Stomach smooth muscle (tissue), 2 donors: ENCODE data around the gene TNIP3.
"Not testable (repeated sequence)": the region's sequence is repeated elsewhere in the genome, so short reads cannot be mapped to it uniquely, and the experiment has no call there.

Source experiments
- H3K27ac ChIP-seq: one replicate; pipeline ENCODE4 v1.7.0; 2013; ENCODE audit warnings: mild to moderate bottlenecking, low read length, inconsistent platforms
- H3K27me3 ChIP-seq, 2 donors: one replicate each; pipeline ENCODE4 v1.7.0; 2013; ENCODE audit warnings: low read length in 2 of 2; ENCODE audit not compliant: insufficient read depth in 2 of 2, control insufficient read depth in 1 of 2
- H3K36me3 ChIP-seq, 2 donors: one replicate each; pipeline ENCODE4 v1.7.0; 2013; ENCODE audit warnings: low read length in 2 of 2; ENCODE audit not compliant: control insufficient read depth in 2 of 2, insufficient read depth in 2 of 2
- H3K4me1 ChIP-seq: one replicate; pipeline ENCODE4 v1.7.0; 2013; ENCODE audit warnings: low read length; ENCODE audit not compliant: control insufficient read depth, insufficient read depth
- H3K4me3 ChIP-seq, 2 donors: one replicate each; pipeline ENCODE4 v1.7.0; 2013; ENCODE audit warnings: low read length in 2 of 2
- H3K9ac ChIP-seq, 2 donors: one replicate each; pipeline ENCODE4 v1.7.0; 2013; ENCODE audit warnings: low read length in 2 of 2, mild to moderate bottlenecking in 1 of 2
- H3K9me3 ChIP-seq, 2 donors: one replicate each; pipeline ENCODE4 v1.7.0; 2013; ENCODE audit warnings: low read length in 2 of 2; ENCODE audit not compliant: control insufficient read depth in 2 of 2
- donor health status: healthy.
- donor health status: Pancreatic carcinoma.

Gene TNIP3

DNA sequence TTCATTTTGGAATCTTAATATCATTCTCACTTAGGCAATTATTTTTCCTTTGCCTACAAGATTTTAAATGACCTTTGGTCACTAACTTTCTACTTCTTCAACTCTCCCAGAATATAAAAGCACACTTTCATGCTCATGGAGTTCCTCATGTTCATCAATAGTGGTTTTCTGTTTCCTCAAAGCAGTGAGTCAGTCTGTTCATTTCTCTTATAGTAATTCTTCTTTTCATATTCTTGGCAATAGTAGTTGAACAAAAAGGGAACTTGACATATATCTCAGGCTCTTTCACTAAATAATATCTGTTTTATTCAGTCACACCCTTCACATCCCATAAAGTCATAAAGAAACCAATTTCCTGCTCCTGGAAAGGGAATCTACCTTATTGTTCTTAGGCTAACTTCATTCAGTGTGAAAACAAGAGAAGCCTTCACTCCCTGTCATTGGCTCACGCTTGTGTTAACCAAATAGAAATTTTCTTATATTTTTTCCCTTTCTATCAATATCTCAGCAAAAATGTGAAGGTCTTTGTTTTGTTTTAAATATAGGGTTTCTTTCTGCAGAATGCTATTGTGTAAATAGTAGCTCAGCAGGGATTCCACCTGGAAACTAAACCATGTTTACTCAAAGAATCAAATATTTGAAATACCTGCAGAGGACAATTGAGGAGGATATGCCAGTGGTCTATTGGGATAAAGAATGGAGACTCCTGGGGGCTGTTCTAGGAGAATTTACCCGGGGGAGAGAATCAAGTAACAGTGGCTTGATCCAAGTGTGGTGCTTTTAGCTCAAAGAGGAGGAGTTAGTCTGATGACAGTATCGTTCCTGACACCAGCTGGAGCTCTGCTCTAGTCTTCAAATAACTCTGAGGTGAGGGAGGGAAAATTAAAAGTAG, 13.4 kb upstream of the TNIP3 start:
- H3K4me3 ChIP-seq: no peak overlapping the region
- H3K9me3 ChIP-seq: no peaks in the 10 kb centered on the region
- H3K4me1 ChIP-seq: no peaks in the 10 kb centered on the region
- no peak overlapping the region for H3K27ac ChIP-seq
- H3K9ac ChIP-seq: no peak overlapping the region
- H3K36me3 ChIP-seq: no peaks in the 10 kb centered on the region
- H3K27me3 ChIP-seq: no peaks in the 10 kb centered on the region

DNA sequence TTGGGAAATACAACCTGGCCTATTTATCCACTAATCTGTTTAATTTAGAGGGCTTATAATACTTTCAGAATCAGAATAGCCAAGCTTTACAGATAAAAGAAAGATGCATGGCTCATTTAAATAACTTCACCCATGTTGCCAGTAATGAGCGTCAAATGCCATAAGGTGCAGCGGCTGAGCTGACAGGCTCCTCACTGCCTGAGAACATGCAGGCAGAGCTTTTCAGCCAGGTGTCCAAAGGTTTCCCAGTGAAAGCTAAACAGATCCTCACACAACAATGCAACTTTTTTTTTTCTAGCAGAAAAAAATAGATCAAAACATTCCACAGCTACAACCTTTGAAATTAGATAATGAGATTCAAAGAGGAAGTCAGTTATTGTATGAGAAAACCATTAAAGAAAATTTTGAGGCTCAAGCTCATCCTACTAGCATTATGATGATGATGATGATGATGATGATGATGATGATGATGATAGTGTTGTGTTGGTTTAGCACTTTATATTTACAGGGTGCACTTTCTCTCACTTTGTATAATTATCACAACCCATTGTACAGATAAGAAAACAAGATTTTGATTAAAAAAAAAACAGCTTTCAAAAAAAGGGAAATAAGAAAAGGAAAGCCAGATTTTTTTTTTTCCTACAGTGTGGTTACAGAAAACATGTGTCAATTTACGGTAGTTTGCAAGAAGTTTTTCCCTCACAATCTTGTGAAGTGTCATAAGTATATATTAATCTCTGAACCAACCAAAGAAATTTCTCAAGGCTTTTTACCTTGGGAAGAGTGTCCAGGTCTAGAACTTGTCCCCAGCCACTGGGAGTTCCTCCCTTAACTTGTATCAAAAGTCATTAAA, 12.2 kb upstream of the TNIP3 start:
- Histone ChIP-seq H3K27me3 (no peaks in the 10 kb centered on the region), H3K27ac (no peak overlapping the region)

DNA sequence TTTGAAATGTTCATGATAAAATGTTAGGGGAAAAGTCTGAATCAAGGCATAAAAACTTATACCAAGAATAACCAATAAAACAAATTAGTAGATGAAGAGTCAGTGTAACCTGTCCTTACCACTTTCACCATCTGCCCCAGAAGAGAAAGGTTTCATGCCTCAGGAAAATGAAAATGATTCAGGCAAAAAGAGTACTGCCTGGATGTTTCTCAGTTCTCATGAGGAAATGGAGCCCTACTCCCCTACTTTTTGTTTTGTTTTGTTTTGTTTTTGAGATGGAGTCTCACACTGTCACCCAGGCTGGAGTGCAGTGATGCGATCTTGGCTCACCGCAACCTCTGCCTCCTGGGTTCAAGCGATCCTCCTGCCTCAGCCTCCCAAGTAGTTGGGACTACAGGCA, 7.4 kb upstream of the TNIP3 start:
- not testable (repeated sequence) for H3K4me1 ChIP-seq, H3K36me3 ChIP-seq, H3K9ac ChIP-seq, H3K4me3 ChIP-seq, H3K27me3 ChIP-seq, H3K9me3 ChIP-seq, H3K27ac ChIP-seq

More for the DNA sequence above, 12.2 kb upstream of the TNIP3 start:
- H3K9ac ChIP-seq: no peak overlapping the region
- no peak overlapping the region for H3K4me3 ChIP-seq
- no peaks in the 10 kb centered on the region for H3K9me3 ChIP-seq
- no peaks in the 10 kb centered on the region for H3K4me1 ChIP-seq
- H3K36me3 ChIP-seq: no peaks in the 10 kb centered on the region

DNA sequence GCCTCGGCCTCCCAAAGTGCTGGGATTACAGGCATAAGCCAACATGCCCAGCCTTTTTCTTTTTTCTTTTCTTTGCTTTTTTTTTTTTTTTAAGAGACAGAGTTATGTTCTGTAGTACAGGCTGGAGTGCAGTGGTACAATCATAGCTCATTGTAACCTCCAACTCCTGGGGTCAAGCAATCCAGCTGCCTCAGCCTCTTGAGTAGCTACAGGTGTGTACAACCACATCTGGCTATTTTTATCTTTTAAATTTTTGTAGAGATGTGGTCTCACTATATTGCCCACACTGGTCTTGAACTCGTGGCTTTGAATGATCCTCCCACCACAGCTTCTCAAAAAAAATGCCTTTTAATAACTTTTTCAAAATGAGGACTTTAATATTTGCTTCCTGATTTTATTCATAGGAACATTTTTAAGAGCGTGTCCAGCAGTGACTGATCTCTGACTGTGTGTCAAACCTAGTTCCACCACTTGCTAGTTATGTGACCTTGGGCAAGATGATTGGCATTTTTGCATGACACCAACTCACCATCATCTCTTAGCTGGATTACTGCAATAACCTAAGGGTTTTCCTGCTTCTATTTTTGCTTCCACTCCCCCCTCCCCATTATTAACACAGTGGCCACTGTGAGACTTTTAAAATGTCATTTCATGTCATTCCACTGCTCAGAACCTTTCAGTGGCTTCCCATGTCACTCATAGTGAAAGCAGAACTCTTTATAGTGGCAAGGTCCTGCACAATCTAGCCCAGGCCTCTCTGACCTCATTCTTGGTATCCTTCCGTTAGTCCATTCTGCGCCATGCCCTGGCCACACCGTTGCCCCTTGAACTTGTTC, 4.5 kb upstream of the TNIP3 start:
- Histone ChIP-seq H3K4me1 (no peaks in the 10 kb centered on the region), H3K4me3 (no peak overlapping the region), H3K27ac (no peak overlapping the region), H3K9me3 (no peaks in the 10 kb centered on the region), H3K36me3 (no peaks in the 10 kb centered on the region), H3K27me3 (no peaks in the 10 kb centered on the region), H3K9ac (no peak overlapping the region)

DNA sequence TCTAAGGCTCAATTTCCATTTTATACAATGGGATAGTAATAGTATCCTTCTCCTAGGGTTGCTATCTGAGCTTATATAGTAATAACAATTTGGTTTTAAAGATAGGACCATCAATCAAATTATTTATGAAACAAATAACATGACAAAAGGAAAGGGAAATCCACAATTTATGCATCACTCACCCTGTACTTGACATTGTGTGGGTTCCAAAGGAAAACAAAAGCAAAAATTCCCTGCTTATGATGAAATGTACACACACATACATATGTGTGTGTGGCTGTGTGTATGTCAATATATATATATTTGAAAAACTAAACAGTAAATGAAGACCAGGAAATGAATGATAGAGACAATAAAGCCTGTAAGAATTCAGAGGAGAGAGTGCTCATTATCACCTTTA, 2.9 kb upstream of the TNIP3 start:
- Histone ChIP-seq H3K4me1 (no peaks in the 10 kb centered on the region), H3K4me3 (no peak overlapping the region), H3K27me3 (no peaks in the 10 kb centered on the region), H3K9me3 (no peaks in the 10 kb centered on the region), H3K9ac (no peak overlapping the region), H3K36me3 (no peaks in the 10 kb centered on the region), H3K27ac (no peak overlapping the region)

DNA sequence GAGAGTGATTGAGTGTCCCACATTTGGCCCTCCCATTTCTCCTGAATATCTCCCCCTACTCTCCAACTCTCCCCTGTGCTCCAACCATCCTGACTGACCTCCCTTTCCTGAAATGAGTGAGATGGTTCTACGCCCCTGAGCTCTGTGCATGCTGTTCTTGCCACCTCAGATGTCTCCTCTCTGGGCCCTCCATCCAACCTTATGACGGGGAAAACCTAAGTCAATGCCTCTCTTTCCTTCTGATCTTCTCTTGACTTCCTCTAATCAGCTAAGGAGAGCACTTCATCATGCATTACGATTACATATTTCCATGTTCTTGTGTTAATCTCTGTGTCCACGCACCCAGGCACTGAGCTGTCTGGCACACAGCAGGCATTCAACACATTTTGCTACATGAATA, 1.1 kb upstream of the TNIP3 start:
- Histone ChIP-seq H3K9me3 (no peaks in the 10 kb centered on the region), H3K9ac (no peak overlapping the region), H3K4me3 (no peak overlapping the region), H3K27me3 (no peaks in the 10 kb centered on the region), H3K4me1 (no peaks in the 10 kb centered on the region), H3K27ac (no peak overlapping the region), H3K36me3 (no peaks in the 10 kb centered on the region)

DNA sequence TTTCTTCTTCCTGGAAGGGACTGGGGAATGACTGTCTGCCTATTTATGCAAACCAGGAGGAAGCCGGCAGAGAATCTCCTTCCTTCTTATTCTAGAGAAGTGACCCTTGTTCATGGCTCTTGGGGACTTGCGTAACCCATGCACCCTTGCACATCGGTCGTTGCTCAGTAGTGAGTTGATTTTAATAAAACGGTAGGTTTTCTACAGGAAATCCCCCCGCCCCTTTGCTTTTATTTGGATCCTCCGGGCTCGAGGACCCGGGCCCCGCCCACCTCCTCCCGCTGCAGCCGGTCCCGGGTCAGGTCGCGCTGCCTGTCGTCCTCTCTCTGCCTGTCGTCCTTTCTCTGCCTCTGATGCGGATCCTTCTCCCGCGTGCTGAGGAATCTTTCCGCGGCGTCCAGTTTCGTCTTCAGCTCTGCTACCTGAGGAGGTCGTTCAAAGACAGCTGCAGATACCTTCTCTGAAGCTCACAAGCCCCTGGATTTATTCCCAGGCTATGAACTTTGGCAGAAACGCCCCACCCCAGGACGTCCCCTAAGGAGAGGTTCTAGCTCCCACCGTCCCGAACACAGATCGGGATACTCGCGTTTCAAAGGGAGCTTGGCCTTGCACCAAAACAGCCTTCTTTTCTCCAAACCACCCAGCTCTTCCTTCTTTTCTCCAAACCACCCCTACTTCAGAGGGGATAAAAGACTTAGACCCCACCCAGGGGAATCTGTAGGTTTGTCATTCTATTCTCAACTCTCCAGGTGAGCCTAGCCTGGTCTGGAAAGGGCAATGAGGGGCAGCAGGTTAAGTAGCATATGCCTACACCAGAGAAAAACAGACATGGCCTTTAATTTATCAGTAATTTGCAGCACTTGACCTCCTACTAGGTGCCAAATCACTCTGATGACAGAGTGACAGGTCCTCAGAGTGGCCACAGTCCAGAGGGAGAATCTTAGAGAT, 7.0 kb downstream of the TNIP3 start:
- no peak overlapping the region for H3K27ac ChIP-seq
- no peaks in the 10 kb centered on the region for H3K36me3 ChIP-seq
- peak overlapping the region; percentile 58 to 59 for H3K4me3 ChIP-seq
- H3K9ac ChIP-seq: peak overlapping the region in 1 of 2 donors; percentile 38
- peaks cover 0 to 5% of the 10 kb centered on the region in 2 donors for H3K27me3 ChIP-seq
- no peaks in the 10 kb centered on the region for H3K4me1 ChIP-seq
- H3K9me3 ChIP-seq: no peaks in the 10 kb centered on the region

DNA sequence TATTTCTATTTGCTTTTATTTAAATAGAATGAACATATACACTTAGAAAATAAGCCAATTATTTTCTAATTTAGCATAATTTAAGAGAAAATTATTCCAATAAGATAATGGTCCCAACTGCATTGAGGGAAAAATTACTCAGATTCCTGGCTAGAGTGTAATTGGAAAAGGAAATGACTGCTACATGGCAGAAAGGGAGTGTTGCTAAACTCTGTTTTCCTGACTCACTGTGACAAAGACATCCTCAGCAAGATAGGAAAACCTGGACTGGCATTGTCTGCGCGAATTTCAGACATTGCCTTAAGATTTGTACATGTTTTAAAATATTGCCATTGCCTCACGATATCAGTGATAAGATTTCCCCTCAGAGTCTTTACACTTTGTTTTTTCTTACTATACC, 8.2 kb downstream of the TNIP3 start:
- no peak overlapping the region for H3K9ac ChIP-seq
- peaks cover 0 to 5% of the 10 kb centered on the region in 2 donors for H3K27me3 ChIP-seq
- H3K4me1 ChIP-seq: no peaks in the 10 kb centered on the region
- no peaks in the 10 kb centered on the region for H3K9me3 ChIP-seq
- no peak overlapping the region for H3K4me3 ChIP-seq
- H3K27ac ChIP-seq: no peak overlapping the region
- H3K36me3 ChIP-seq: no peaks in the 10 kb centered on the region

DNA sequence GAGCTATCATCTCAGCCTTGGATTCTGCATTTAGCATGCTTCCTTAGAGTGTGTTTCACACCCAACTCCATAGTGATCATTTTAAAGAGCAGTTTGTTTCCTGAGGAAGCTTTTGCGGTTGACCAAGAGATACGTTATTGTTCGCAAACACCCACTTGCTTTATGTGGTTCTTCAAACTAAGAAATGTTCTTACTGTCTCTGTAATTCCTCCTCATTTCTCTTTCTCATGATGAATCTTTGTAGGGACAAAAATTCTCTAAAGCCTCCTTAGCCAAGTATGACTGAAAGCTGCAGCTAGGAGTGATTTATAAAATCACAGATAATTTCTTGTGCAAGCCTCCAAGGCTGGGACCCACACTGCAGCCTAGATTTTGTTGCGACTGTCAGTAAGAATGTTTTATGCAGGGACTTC, 10.0 kb downstream of the TNIP3 start:
- H3K36me3 ChIP-seq: no peaks in the 10 kb centered on the region
- no peak overlapping the region for H3K27ac ChIP-seq
- H3K27me3 ChIP-seq: peaks cover 0 to 5% of the 10 kb centered on the region in 2 donors
- no peaks in the 10 kb centered on the region for H3K4me1 ChIP-seq
- no peak overlapping the region for H3K4me3 ChIP-seq
- H3K9ac ChIP-seq: no peak overlapping the region
- H3K9me3 ChIP-seq: no peaks in the 10 kb centered on the region
